BE2C (cell line): ENCODE results near the gene TBC1D17.

Source experiments
- DNase-seq: peaks from one replicate; pipeline ENCODE4 v3.0.0-alpha.2; 2020
- H3K27me3 ChIP-seq: fragments of 250-450 bp; sonication (Bioruptor Pico); 2 replicates; pipeline ENCODE4 v1.5.1; 2020; ENCODE audit warnings: mild to moderate bottlenecking
- H3K36me3 ChIP-seq: fragments of 250-450 bp; sonication (Bioruptor Pico); 2 replicates; pipeline ENCODE4 v1.5.1; 2020; ENCODE audit warnings: mild to moderate bottlenecking
- H3K4me1 ChIP-seq: fragments of 250-450 bp; sonication (Bioruptor Pico); 2 replicates; pipeline ENCODE4 v1.5.1; 2020
- H3K4me3 ChIP-seq: 2 replicates; pipeline ENCODE4 v1.5.1; 2011; ENCODE audit warnings: low read depth, low read length
- H3K9me3 ChIP-seq: fragments of 250-450 bp; sonication (Bioruptor Pico); 2 replicates; pipeline ENCODE4 v1.5.1; 2020
- CTCF ChIP-seq: IDR thresholded peaks from 2 replicates; pipeline ENCODE4 v1.5.1; 2012; ENCODE audit warnings: mild to moderate bottlenecking, low read depth, low read length

Gene TBC1D17

DNA sequence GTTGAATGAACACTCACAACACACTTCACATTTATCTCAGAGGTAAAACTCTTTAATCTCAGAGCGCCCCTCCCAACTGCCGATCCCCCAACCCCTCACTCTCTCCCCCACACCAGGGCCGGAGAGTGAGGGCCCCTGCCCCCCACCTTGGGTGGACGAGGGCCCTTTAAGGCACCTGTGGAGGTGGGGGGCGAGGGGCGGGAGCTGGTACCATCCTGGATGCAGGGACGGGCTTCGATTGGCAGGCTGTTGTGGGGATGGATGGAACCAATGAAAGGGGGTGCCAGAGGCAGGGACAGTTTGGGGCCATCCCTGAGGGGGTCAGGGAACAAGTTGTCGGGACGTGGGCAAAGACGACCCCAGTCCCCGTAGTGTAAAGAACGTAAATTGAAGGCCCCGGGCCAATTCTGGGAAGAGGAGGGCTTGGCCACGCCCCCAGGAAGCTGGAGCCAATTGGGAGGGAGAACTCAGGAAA is 8.5 kb upstream of the TBC1D17 start:
- peaks cover 17% of the 10 kb centered on the region for H3K36me3 ChIP-seq
- H3K4me1 ChIP-seq = peaks cover 31% of the 10 kb centered on the region
- no peak for DNase-seq
- H3K9me3 ChIP-seq = no peaks in the 10 kb centered on the region
- H3K27me3 ChIP-seq = no peaks in the 10 kb centered on the region
- H3K4me3 ChIP-seq = peak overlapping the region; percentile 57
- no peak for TF ChIP-seq CTCF

DNA sequence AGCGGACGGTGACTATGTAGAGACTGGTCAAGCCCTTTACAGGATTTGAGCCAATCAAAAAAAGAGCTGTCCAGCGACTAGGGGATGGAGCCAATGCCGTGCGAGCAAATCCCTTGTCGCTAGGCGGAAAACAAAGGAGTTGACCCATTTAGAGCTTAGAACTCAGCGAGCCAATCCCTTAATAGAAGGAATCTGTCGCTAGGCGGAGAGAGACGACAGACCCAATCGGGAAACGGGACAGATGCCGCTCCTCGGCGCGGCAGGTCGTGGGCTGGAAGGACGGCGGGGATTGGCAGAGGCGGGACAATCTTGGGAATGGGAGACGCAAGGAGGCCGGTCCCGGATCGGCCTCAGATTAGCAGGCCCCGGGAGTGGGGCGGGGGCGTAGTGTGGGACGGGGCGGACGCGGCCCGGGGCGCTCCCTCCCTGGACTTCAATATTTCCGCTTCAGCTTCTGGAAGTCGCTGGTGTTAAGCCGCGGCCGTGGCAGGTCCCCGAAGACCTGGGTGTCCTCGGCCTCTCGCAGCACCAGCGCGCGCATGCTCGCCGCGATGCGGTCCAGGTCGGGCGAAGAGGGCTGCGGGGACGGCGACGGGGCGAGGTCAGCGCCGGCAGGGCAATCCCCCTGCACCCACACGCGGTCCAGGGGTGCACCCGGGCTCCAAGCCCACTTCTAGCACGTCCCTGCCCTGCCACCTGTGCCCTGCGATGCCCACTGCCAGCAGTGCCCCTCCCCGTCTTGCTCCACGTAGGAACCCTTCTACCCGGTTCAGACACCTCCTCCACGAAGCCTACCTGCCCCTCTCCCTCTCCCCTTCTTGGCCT is 7.8 kb upstream of the TBC1D17 start:
- no peak for TF ChIP-seq CTCF
- DNase-seq = peak; percentile 96
- H3K4me1 ChIP-seq = peaks cover 31% of the 10 kb centered on the region
- H3K9me3 ChIP-seq = no peaks in the 10 kb centered on the region
- no peaks in the 10 kb centered on the region for H3K27me3 ChIP-seq
- peaks cover 12% of the 10 kb centered on the region for H3K36me3 ChIP-seq
- H3K4me3 ChIP-seq = peak overlapping the region; percentile 57

- TF ChIP-seq CTCF = no peak
- peaks cover 8% of the 10 kb centered on the region for H3K36me3 ChIP-seq
- H3K9me3 ChIP-seq = no peaks in the 10 kb centered on the region
- peak overlapping the region; percentile 57 for H3K4me3 ChIP-seq
- peak; percentile 61 for DNase-seq
- peaks cover 27% of the 10 kb centered on the region for H3K4me1 ChIP-seq
- H3K27me3 ChIP-seq = no peaks in the 10 kb centered on the region
Measured at GRCh38 chr19:49870309-49870901, 7.1 kb upstream of the TBC1D17 start.

DNA sequence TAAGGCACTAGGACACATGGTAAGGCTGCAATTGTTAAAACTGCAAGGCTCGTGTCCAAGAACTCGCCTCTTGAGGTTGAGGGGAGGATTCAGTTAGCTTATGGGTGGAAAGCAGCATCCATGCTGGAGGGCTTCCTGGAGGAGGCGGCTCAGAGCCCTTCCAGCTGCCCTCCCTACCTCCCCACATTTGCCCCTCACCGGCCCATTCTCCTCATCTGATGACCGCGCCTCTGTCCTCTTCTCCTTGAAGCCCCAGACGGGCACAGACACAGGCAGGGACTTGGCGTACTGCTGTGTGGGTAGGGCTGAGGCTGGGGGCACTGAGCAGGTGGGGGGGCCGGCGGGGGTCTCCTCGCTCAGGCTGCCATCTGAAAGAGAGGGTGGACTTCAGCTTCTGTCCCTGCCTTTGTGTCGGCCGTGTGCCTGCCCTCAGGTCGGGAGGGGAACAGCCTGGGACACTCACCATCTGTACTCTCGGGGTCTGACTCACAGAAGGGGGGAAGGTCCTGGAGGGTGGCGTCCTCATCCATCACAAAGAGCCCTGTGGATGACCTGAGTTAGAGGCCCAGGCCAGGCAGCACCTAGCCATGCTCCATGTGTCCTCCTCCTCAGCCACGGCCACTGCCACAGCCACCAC is 6.0 kb upstream of the TBC1D17 start:
- no peak overlapping the region for H3K4me3 ChIP-seq
- no peaks in the 10 kb centered on the region for H3K9me3 ChIP-seq
- H3K4me1 ChIP-seq = peaks cover 19% of the 10 kb centered on the region
- H3K36me3 ChIP-seq = peaks cover 2% of the 10 kb centered on the region; the same call in 1 of the 2 replicates
- DNase-seq = no peak
- TF ChIP-seq CTCF = no peak
- no peaks in the 10 kb centered on the region for H3K27me3 ChIP-seq

GRCh38 chr19:49872245-49873128 is 5.0 kb upstream of the TBC1D17 start:
- H3K36me3 ChIP-seq = 0 out of 2 replicates have a peak, but pooled peaks cover 2% of the 10 kb centered on the region
- TF ChIP-seq CTCF = no peak
- no peak overlapping the region for H3K4me3 ChIP-seq
- no peaks in the 10 kb centered on the region for H3K9me3 ChIP-seq
- H3K27me3 ChIP-seq = no peaks in the 10 kb centered on the region
- no peak for DNase-seq
- peaks cover 17% of the 10 kb centered on the region for H3K4me1 ChIP-seq
